H1 (cell line): ENCODE data around the gene TNP1. TPM values are rescaled to one million over a fixed set of nuclear protein-coding genes. Genes with fewer than 3 reads are reported as not detected.

Source experiments
- CTCF ChIA-PET: fragments of 300-600 bp; sonication (Branson Sonifier 250); formaldehyde crosslinking; loops from one replicate; lab custom pipeline; 2021; ENCODE audit not compliant: partially characterized antibody; lab: Charles Lee
- POLR2A ChIA-PET: fragments of 300-600 bp; sonication (Branson Sonifier 250); formaldehyde crosslinking; loops from one replicate; lab custom pipeline; 2021; ENCODE audit warnings: inconsistent platforms; ENCODE audit not compliant: partially characterized antibody; lab: Charles Lee
- DNase-seq, 2 experiments: peaks; one replicate each; pipeline versions ENCODE4 v3.0.0 to v3.0.0-alpha.2; 2010 to 2022; ENCODE audit warnings: low spot score in 2 of 2, low read depth in 1 of 2, mixed read lengths in 1 of 2
- FAIRE-seq: peaks from 2 replicates; lab custom pipeline; 2011; peaks lifted over from hg19 to GRCh38; lab: Jason Lieb, UNC
- H2AFZ ChIP-seq: 2 replicates; pipeline ENCODE4 v1.8.1; 2012; ENCODE audit warnings: low read length, inconsistent platforms
- H2AK5ac ChIP-seq: 2 replicates; pipeline ENCODE4 v1.6.1; 2013; ENCODE audit warnings: low read depth, low read length
- H2BK120ac ChIP-seq: replicated peaks from 2 replicates; pipeline ENCODE3; 2013; ENCODE audit warnings: low read depth, low read length, inconsistent platforms
- H2BK12ac ChIP-seq: 2 replicates; pipeline ENCODE4 v1.6.1; 2013; ENCODE audit warnings: low read depth, low read length
- H2BK15ac ChIP-seq: 2 replicates; pipeline ENCODE4 v1.6.1; 2013; ENCODE audit warnings: low read length
- H2BK20ac ChIP-seq: 2 replicates; pipeline ENCODE4 v1.6.1; 2013; ENCODE audit warnings: low read length
- H2BK5ac ChIP-seq: 2 replicates; pipeline ENCODE4 v1.6.1; 2013; ENCODE audit warnings: low read depth, low read length
- H3K14ac ChIP-seq: 2 replicates; pipeline ENCODE4 v1.6.1; 2013; ENCODE audit warnings: inconsistent platforms; ENCODE audit not compliant: insufficient read length
- H3K18ac ChIP-seq: 2 replicates; pipeline ENCODE4 v1.6.1; 2013; ENCODE audit warnings: low read length; ENCODE audit errors: extremely low read depth
- H3K23ac ChIP-seq: 2 replicates; pipeline ENCODE4 v1.6.1; 2013; ENCODE audit warnings: inconsistent platforms; ENCODE audit not compliant: insufficient read length
- H3K23me2 ChIP-seq: 2 replicates; pipeline ENCODE4 v1.6.1; 2013; ENCODE audit warnings: low read depth, low read length
- H3K27ac ChIP-seq: 2 replicates; pipeline ENCODE4 v1.6.1; 2011; ENCODE audit warnings: low read depth, low read length, inconsistent platforms
- H3K27me3 ChIP-seq, 4 experiments: replicated peaks in 1 of 4; 1 replicate in 1 of 4; 2 replicates in 3 of 4; pipeline versions ENCODE4 v1.6.1 to v1.8.1; 2011 to 2013; ENCODE audit warnings: low read length in 3 of 4, mild to moderate bottlenecking in 3 of 4, inconsistent platforms in 2 of 4, mixed read lengths in 2 of 4, moderate library complexity in 1 of 4; ENCODE audit not compliant: control insufficient read depth in 3 of 4, insufficient read depth in 3 of 4; ENCODE audit errors: extremely low read depth in 1 of 4
- H3K36me3 ChIP-seq, 4 experiments: 2 replicates each; pipeline versions ENCODE4 v1.6.1 to v1.8.1; 2011 to 2013; ENCODE audit warnings: mild to moderate bottlenecking in 4 of 4, low read length in 3 of 4, moderate library complexity in 2 of 4, control low read depth in 1 of 4, inconsistent platforms in 1 of 4; ENCODE audit not compliant: insufficient read depth in 4 of 4, control insufficient read depth in 2 of 4
- H3K4ac ChIP-seq: replicated peaks from 2 replicates; pipeline ENCODE3; 2013; ENCODE audit warnings: low read length, low read depth, mixed read lengths, inconsistent platforms; ENCODE audit not compliant: insufficient read length
- H3K4me1 ChIP-seq, 4 experiments: replicated peaks in 1 of 4; 1 replicate in 1 of 4; 2 replicates in 3 of 4; pipeline versions ENCODE4 v1.6.1 to v1.8.1; 2011 to 2013; ENCODE audit warnings: low read length in 3 of 4, inconsistent platforms in 2 of 4, mixed read lengths in 1 of 4; ENCODE audit not compliant: insufficient read depth in 4 of 4, control insufficient read depth in 3 of 4
- H3K4me2 ChIP-seq, 2 experiments: 2 replicates each; pipeline versions ENCODE4 v1.6.1 to v1.8.1; 2011 to 2013; ENCODE audit warnings: low read depth in 2 of 2, low read length in 2 of 2, control low read depth in 1 of 2, inconsistent platforms in 1 of 2, mild to moderate bottlenecking in 1 of 2; ENCODE audit not compliant: insufficient read depth in 1 of 2
- H3K4me3 ChIP-seq, 4 experiments: fragments of 200-600, 300-600 bp in 1 of 4; sonication (generic), shearing (Covaris generic), sonication (Bioruptor Twin) in 1 of 4; 2 replicates each; pipeline versions ENCODE4 v1.5.1 to v1.8.1; 2011 to 2016; ENCODE audit warnings: low read length in 4 of 4, low read depth in 3 of 4, control low read depth in 2 of 4, inconsistent platforms in 2 of 4, mild to moderate bottlenecking in 2 of 4, mixed read lengths in 1 of 4, moderate library complexity in 1 of 4; ENCODE audit not compliant: insufficient read depth in 2 of 4; ENCODE audit errors: extremely low read depth in 1 of 4
- H3K56ac ChIP-seq: replicated peaks from 2 replicates; pipeline ENCODE3; 2013; ENCODE audit warnings: low read depth, mild to moderate bottlenecking, mixed read lengths, low read length, inconsistent platforms; ENCODE audit not compliant: insufficient read length
- H3K79me1 ChIP-seq: 2 replicates; pipeline ENCODE4 v1.6.1; 2013; ENCODE audit warnings: low read depth, low read length, control low read depth
- H3K79me2 ChIP-seq, 2 experiments: 2 replicates each; pipeline versions ENCODE4 v1.6.1 to v1.8.1; 2012 to 2013; ENCODE audit warnings: low read length in 2 of 2, mild to moderate bottlenecking in 2 of 2, inconsistent platforms in 1 of 2; ENCODE audit not compliant: insufficient read depth in 2 of 2, control insufficient read depth in 1 of 2
- H3K9ac ChIP-seq, 4 experiments: replicated peaks in 1 of 4; 1 replicate in 1 of 4; 2 replicates in 3 of 4; pipeline versions ENCODE4 v1.6.1 to v1.8.1; 2011 to 2013; ENCODE audit warnings: low read depth in 3 of 4, low read length in 3 of 4, control low read depth in 2 of 4, mild to moderate bottlenecking in 2 of 4, moderate library complexity in 2 of 4, inconsistent platforms in 1 of 4; ENCODE audit errors: extremely low read depth in 1 of 4
- H3K9me3 ChIP-seq, 2 experiments: 2 replicates each; pipeline versions ENCODE4 v1.6.1 to v1.8.1; 2012 to 2013; ENCODE audit warnings: mild to moderate bottlenecking in 2 of 2, moderate library complexity in 2 of 2, control low read depth in 1 of 2, inconsistent platforms in 1 of 2, low read depth in 1 of 2, low read length in 1 of 2, mixed read lengths in 1 of 2; ENCODE audit not compliant: insufficient read depth in 2 of 2
- H4K20me1 ChIP-seq, 2 experiments: replicated peaks in 1 of 2; 2 replicates each; pipeline versions ENCODE3 to v1.8.1; 2011 to 2013; ENCODE audit warnings: inconsistent platforms in 2 of 2, low read length in 2 of 2, mild to moderate bottlenecking in 1 of 2; ENCODE audit not compliant: insufficient read depth in 2 of 2, control insufficient read depth in 1 of 2
- H4K5ac ChIP-seq: 2 replicates; pipeline ENCODE4 v1.6.1; 2013; ENCODE audit warnings: low read length, low read depth, mixed read lengths, inconsistent platforms; ENCODE audit not compliant: insufficient read length
- H4K8ac ChIP-seq: 2 replicates; pipeline ENCODE4 v1.8.0; 2013; ENCODE audit warnings: mild to moderate bottlenecking, moderate library complexity, low read length, inconsistent platforms; ENCODE audit not compliant: insufficient read depth; ENCODE audit errors: extremely low read depth
- H4K91ac ChIP-seq: replicated peaks from 2 replicates; pipeline ENCODE3; 2013; ENCODE audit warnings: low read length, mixed read lengths, inconsistent platforms; ENCODE audit not compliant: insufficient read length
- BCL11A ChIP-seq, 2 experiments: IDR thresholded peaks; one replicate each; pipeline ENCODE4 v1.6.1; 2011; ENCODE audit warnings: low read depth in 2 of 2, low read length in 2 of 2, mild to moderate bottlenecking in 2 of 2
- CBX5 ChIP-seq: fragments of 300-800, 300-1000 bp; sonication (generic); IDR thresholded peaks from 2 replicates; pipeline ENCODE4 v1.7.1; 2016; ENCODE audit warnings: antibody characterized with exemption, low read length, low read depth
- CHD2 ChIP-seq: IDR thresholded peaks from 2 replicates; pipeline ENCODE4 v1.6.1; 2012; ENCODE audit warnings: low read length, improper control_type of control experiment
- CTBP2 ChIP-seq: IDR thresholded peaks from 2 replicates; pipeline ENCODE4 v1.7.0; 2011; ENCODE audit warnings: borderline replicate concordance, mild to moderate bottlenecking, moderate library complexity, mixed read lengths, low read length; ENCODE audit not compliant: insufficient read depth, insufficient read length
- EGR1 ChIP-seq: IDR thresholded peaks from 2 replicates; pipeline ENCODE4 v1.6.1; 2011; ENCODE audit warnings: low read depth, low read length, borderline replicate concordance
- NRF1 ChIP-seq: IDR thresholded peaks from 2 replicates; pipeline ENCODE4 v1.6.1; 2011; ENCODE audit warnings: mild to moderate bottlenecking, low read depth, low read length, improper control_type of control experiment
- POLR2AphosphoS5 ChIP-seq: IDR thresholded peaks from 2 replicates; pipeline ENCODE4 v1.6.1; 2011; ENCODE audit warnings: low read depth, low read length
- RBBP5 ChIP-seq: IDR thresholded peaks from 2 replicates; pipeline ENCODE4 v1.7.1; 2012; ENCODE audit warnings: low read depth, mild to moderate bottlenecking, inconsistent platforms, low read length, moderate library complexity, borderline replicate concordance
- RFX5 ChIP-seq: IDR thresholded peaks from 2 replicates; pipeline ENCODE4 v1.6.1; 2011; ENCODE audit warnings: low read depth, low read length, improper control_type of control experiment, borderline replicate concordance
- RXRA ChIP-seq: IDR thresholded peaks from 2 replicates; pipeline ENCODE4 v1.6.1; 2011; ENCODE audit warnings: low read depth, mild to moderate bottlenecking, low read length, moderate library complexity; ENCODE audit not compliant: insufficient read depth
- SIX5 ChIP-seq: IDR thresholded peaks from 2 replicates; pipeline ENCODE4 v1.6.1; 2011; ENCODE audit warnings: mild to moderate bottlenecking, low read depth, low read length
- TAF1 ChIP-seq: IDR thresholded peaks from 2 replicates; pipeline ENCODE4 v1.6.1; 2011; ENCODE audit warnings: mild to moderate bottlenecking, low read depth, low read length
- TEAD4 ChIP-seq: IDR thresholded peaks from 2 replicates; pipeline ENCODE4 v1.6.1; 2012; ENCODE audit warnings: low read depth, low read length, inconsistent platforms, mixed read lengths
- WGBS, 2 experiments: shearing (Covaris generic) in 1 of 2; methylation state at CpG; one replicate each; pipeline versions ENCODE4 v1.1.6 to v1.1.7; 2013 to 2015; ENCODE audit warnings: low lambda C conversion rate in 2 of 2, mixed read lengths in 2 of 2, inconsistent platforms in 1 of 2, low coverage in 1 of 2, missing lambda C conversion rate in 1 of 2; ENCODE audit not compliant: insufficient replicate concordance in 2 of 2, insufficient coverage in 1 of 2, insufficient read length in 1 of 2; ENCODE audit errors: extremely low coverage in 1 of 2, missing lambda C conversion rate in 1 of 2; 5-methylcytosine and 5-hydroxymethylcytosine counted together
- polyA plus RNA-seq, 7 experiments: library from polyadenylated mRNA; depleted of rRNA in 3 of 7; stranded (reverse) in 5 of 7; unstranded in 2 of 7; fragments of >200 nt in 5 of 7; fragments of 200-250 nt in 2 of 7; gene quantifications; 1 replicate in 5 of 7; 2 replicates in 1 of 7; 4 replicates in 1 of 7; pipeline versions ENCODE4 v1.2.1 to v1.2.3, GENCODE V29; 2011 to 2013; ENCODE audit warnings: missing spikeins in 2 of 7, mixed read lengths in 2 of 7
- total RNA-seq: library from RNA; stranded (reverse); fragmentation: NEBNext Ultra II Directional; extraction: Animal tissue kit (Norgen Biotek cat#: 25700); gene quantifications from 2 replicates; pipeline ENCODE4 v1.2.1, GENCODE V29; 2021
- TF ChIP-seq, protein P1 (sequence below): IDR thresholded peaks from 2 replicates; pipeline ENCODE4 v1.6.1; 2012; ENCODE audit warnings: inconsistent platforms
- TF ChIP-seq, protein P2 (sequence below): IDR thresholded peaks from 2 replicates; pipeline ENCODE4 v1.6.1; 2012; ENCODE audit warnings: inconsistent platforms

Gene TNP1
- total and polyA plus RNA-seq, 2 of the 8 experiments (the other 6 are each of a cell fraction or from before 2014, with no cell fraction given) = not detected

DNA sequence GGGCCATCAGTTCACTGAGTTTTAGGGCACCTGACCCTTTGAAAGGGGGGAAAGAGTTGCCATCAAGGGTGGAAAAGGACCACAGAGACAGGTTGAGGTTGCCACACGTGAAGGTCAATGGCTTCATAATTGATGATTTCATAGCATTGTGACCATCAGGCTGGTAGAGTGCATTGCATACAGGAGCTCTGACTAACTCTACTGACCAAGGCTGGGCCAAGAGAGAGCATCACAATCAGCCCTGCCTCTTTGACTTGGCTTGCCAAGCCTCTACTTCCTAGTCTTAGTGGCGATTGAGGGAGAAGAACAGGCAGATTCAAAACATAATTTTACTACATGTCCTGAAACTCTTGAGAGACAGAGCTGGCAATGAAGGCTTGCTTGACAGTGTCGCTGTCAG lies 5.8 kb upstream of the TNP1 start:
- H3K23me2 ChIP-seq = no peaks in the 10 kb centered on the region
- H3K4ac ChIP-seq = no peak overlapping the region
- no peak overlapping the region for H3K9ac ChIP-seq
- H3K56ac ChIP-seq = no peak overlapping the region
- no peak overlapping the region for H2BK5ac ChIP-seq
- no peaks in the 10 kb centered on the region for H3K4me1 ChIP-seq
- H3K18ac ChIP-seq = no peak overlapping the region
- H2BK15ac ChIP-seq = no peak overlapping the region
- H3K27me3 ChIP-seq = no peaks in the 10 kb centered on the region
- H3K14ac ChIP-seq = no peak overlapping the region
- H3K4me3 ChIP-seq = no peak overlapping the region
- no peak overlapping the region for H2BK12ac ChIP-seq
- no peak overlapping the region for H4K5ac ChIP-seq
- no peak overlapping the region for H4K91ac ChIP-seq
- no peak overlapping the region for H2AK5ac ChIP-seq
- H3K9me3 ChIP-seq = peaks cover 0 to 8% of the 10 kb centered on the region in 2 experiments; a peak in 2 of 4 replicates
- no peak overlapping the region for H3K27ac ChIP-seq
- DNase-seq = no peak
- H3K4me2 ChIP-seq = no peak overlapping the region
- WGBS, 2 experiments = 86% methylated on average over 3 of the region's 3 CpGs; no CpG with 5 or more reads in 1 of the 2 experiments
- no peaks in the 10 kb centered on the region for H3K36me3 ChIP-seq
- no peaks in the 10 kb centered on the region for H4K20me1 ChIP-seq
- H2BK20ac ChIP-seq = no peak overlapping the region
- H2BK120ac ChIP-seq = no peak overlapping the region
- ChIA-PET CTCF (no interaction called here), POLR2A (no interaction called here)
- no peak overlapping the region for H4K8ac ChIP-seq
- no peaks in the 10 kb centered on the region for H3K79me2 ChIP-seq
- H3K79me1 ChIP-seq = no peaks in the 10 kb centered on the region; the same call in 1 of the 2 replicates
- H3K23ac ChIP-seq = no peak overlapping the region
- FAIRE-seq = no peak
- no peak overlapping the region for H2AFZ ChIP-seq
- no peak for TF ChIP-seq TEAD4
- TF ChIP-seq, protein P1, sequence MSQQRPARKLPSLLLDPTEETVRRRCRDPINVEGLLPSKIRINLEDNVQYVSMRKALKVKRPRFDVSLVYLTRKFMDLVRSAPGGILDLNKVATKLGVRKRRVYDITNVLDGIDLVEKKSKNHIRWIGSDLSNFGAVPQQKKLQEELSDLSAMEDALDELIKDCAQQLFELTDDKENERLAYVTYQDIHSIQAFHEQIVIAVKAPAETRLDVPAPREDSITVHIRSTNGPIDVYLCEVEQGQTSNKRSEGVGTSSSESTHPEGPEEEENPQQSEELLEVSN = no peak
- TF ChIP-seq NRF1 = no peak
- no peak for TF ChIP-seq CTBP2
- TF ChIP-seq, protein P2, sequence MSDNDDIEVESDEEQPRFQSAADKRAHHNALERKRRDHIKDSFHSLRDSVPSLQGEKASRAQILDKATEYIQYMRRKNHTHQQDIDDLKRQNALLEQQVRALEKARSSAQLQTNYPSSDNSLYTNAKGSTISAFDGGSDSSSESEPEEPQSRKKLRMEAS = no peak
- no peak for TF ChIP-seq SIX5
- no peak for TF ChIP-seq CHD2
- TF ChIP-seq BCL11A (IDR thresholded peaks at IDR 0.05; ENCODE audit: low read depth in 2 of 2, low read length in 2 of 2) = no peak
- no peak for TF ChIP-seq CBX5
- no peak for TF ChIP-seq TAF1
- TF ChIP-seq RBBP5 = no peak
- TF ChIP-seq EGR1 = no peak
- no peak for TF ChIP-seq RXRA
- no peak for TF ChIP-seq POLR2AphosphoS5
- TF ChIP-seq RFX5 = no peak
